ENCODE data around the gene TMEM205. TPM values are rescaled to one million over a fixed set of nuclear protein-coding genes. Genes with fewer than 3 reads are reported as not detected.

The TMEM205 gene
- total and polyA plus RNA-seq, 7 experiments from 2014 or later, result 19.5 to 81.0 (median 33.1) TPM

DNA sequence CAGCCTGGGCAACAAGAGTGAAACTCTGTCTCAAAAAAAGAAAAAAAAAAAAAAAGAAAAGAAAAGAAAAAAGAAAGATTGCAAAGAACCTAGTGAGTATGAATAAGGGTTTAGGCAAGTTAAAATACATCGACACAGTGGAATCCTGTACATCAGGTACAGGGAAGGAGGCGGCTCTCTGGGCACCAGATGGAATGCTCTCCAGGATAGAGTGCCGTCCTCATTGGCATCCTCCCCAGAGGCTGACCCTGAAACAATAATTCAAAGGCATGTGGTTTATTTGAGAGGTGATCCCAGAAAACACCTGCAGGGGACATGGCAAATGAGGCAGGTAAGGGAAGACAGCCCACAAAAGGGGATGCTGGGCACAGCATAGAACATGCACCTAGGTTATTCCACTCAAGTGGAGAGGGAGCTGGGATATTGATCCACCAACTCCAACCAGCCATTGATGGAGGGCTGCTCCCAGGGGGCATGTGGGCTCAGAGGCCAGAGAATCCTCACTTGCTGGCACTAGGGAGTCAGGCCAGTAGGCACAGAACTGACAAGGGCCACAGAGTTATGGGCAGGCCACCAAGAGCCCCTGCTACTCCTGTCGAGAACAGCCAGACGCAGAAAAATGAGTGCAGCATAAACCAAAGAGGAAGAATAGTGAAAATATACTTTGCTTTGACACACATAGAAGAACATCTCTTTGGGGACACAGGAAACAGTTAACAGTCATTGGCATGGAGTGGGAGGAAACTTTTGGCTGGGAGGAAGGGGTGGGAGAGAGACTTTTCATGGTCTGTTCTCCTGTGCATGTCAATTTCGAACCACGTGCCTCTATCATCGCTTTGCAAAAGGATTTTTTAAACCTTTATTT lies 45.9 kb downstream of the TMEM205 start:
- ChIA-PET CTCF (no interaction called here), POLR2A (interaction anchor here (0.6 kb wide), 1 partner anchor 36 kb away, joined by 3 read pairs; no protein-coding TSS in a partner anchor)
- H3K36me3 ChIP-seq (ENCODE audit: control insufficient read depth in 2 of 3, insufficient read depth in 3 of 3, low read length in 3 of 3), result no peaks in the 10 kb centered on the region
- Mint-ChIP-seq H3K27me3 (peaks cover 0 to 39% (median 9%) of the 10 kb centered on the region in 5 donors), H3K4me3 (no peak overlapping the region), H3K27ac (no peak overlapping the region), H3K9me3 (no peaks in the 10 kb centered on the region), H3K4me1 (no peaks in the 10 kb centered on the region), H3K36me3 (no peaks in the 10 kb centered on the region)
- H3K9me3 ChIP-seq (ENCODE audit: control insufficient read depth in 2 of 3, low read length in 3 of 3), result no peaks in the 10 kb centered on the region
- no peak overlapping the region for H3K27ac ChIP-seq (ENCODE audit: low read depth, low read length)
- ATAC-seq (no peak), DNase-seq (no peak)
- intact Hi-C loops (cut with micrococcal nuclease), result no loop called here
- H3K4me1 ChIP-seq (ENCODE audit: control insufficient read depth in 2 of 2, insufficient read depth in 2 of 2, low read length in 2 of 2), result no peaks in the 10 kb centered on the region
- no peaks in the 10 kb centered on the region for H3K27me3 ChIP-seq (ENCODE audit: control insufficient read depth in 2 of 2, insufficient read depth in 2 of 2, low read length in 2 of 2)
- H3K4me3 ChIP-seq (ENCODE audit: low read length), result no peak overlapping the region

DNA sequence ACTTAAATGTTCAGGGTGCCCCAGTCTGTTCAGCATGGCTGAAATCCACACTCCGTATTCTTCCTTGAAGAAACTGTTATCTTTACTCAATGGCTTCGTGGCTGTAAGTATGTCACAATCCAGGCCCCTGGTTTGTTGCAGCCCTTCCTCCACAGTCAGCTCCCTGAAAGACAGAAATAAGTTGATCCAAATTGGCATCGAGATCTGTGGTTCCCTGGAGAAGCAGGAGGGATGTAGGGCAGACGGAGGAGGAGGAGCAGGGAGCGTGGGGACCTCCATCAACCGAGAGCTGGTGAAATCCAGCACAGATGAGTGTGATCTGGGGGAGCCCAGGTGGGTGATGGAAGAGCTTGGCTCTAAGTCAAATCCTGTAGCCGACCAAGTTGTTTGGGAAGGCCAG lies 49.8 kb downstream of the TMEM205 start:
- H3K36me3 Mint-ChIP-seq, result no peaks in the 10 kb centered on the region
- H3K27ac Mint-ChIP-seq, result no peak overlapping the region
- CTCF ChIA-PET, result interaction anchor here (0.6 kb wide), 1 partner anchor 154 kb away, joined by 5 read pairs; no protein-coding TSS in a partner anchor
- no peak overlapping the region for H3K4me3 Mint-ChIP-seq
- H3K9me3 Mint-ChIP-seq, result no peaks in the 10 kb centered on the region
- POLR2A ChIA-PET, result no interaction called here
- Histone ChIP-seq H3K27ac (ENCODE audit: low read depth, low read length) (no peak overlapping the region), H3K4me1 (ENCODE audit: control insufficient read depth in 2 of 2, insufficient read depth in 2 of 2, low read length in 2 of 2) (peaks cover 0 to 4% of the 10 kb centered on the region in 2 donors), H3K27me3 (ENCODE audit: control insufficient read depth in 2 of 2, insufficient read depth in 2 of 2, low read length in 2 of 2) (no peaks in the 10 kb centered on the region), H3K4me3 (ENCODE audit: low read length) (no peak overlapping the region), H3K36me3 (ENCODE audit: control insufficient read depth in 2 of 3, insufficient read depth in 3 of 3, low read length in 3 of 3) (no peaks in the 10 kb centered on the region), H3K9me3 (ENCODE audit: control insufficient read depth in 2 of 3, low read length in 3 of 3) (no peaks in the 10 kb centered on the region)
- intact Hi-C loops (cut with micrococcal nuclease), result no loop called here
- H3K4me1 Mint-ChIP-seq, result peaks cover 8 to 11% (median 9%) of the 10 kb centered on the region in 7 donors
- H3K27me3 Mint-ChIP-seq, result peaks cover 0 to 57% (median 13%) of the 10 kb centered on the region in 5 donors
- no peak for ATAC-seq
- no peak for DNase-seq

GRCh38 chr19:11295665-11296245 lies 50.3 kb downstream of the TMEM205 start, which contains the start of gene TSPAN16:
Gene TSPAN16, plus strand, starts transcription at chr19:11296160. Its CDS starts 138 bp downstream, at chr19:11296298.
- ChIA-PET POLR2A (no interaction called here), CTCF (interaction anchor here (0.6 kb wide), 1 partner anchor 155 kb away, joined by 5 read pairs; no protein-coding TSS in a partner anchor)
- Mint-ChIP-seq H3K27me3 (peaks cover 0 to 62% (median 16%) of the 10 kb centered on the region in 5 donors), H3K4me1 (peaks cover 8 to 11% (median 9%) of the 10 kb centered on the region in 7 donors), H3K36me3 (no peaks in the 10 kb centered on the region), H3K4me3 (no peak within 1 kb of the TSS), H3K27ac (no peak within 1 kb of the TSS), H3K9me3 (no peaks in the 10 kb centered on the region)
- H3K4me1 ChIP-seq (ENCODE audit: control insufficient read depth in 2 of 2, insufficient read depth in 2 of 2, low read length in 2 of 2), result peaks cover 0 to 4% of the 10 kb centered on the region in 2 donors
- H3K36me3 ChIP-seq (ENCODE audit: control insufficient read depth in 2 of 3, insufficient read depth in 3 of 3, low read length in 3 of 3), result no peaks in the 10 kb centered on the region
- no peak for ATAC-seq
- no peaks in the 10 kb centered on the region for H3K9me3 ChIP-seq (ENCODE audit: control insufficient read depth in 2 of 3, low read length in 3 of 3)
- no peaks in the 10 kb centered on the region for H3K27me3 ChIP-seq (ENCODE audit: control insufficient read depth in 2 of 2, insufficient read depth in 2 of 2, low read length in 2 of 2)
- intact Hi-C loops (cut with micrococcal nuclease), result no loop called here
- no peak within 1 kb of the TSS for H3K4me3 ChIP-seq (ENCODE audit: low read length)
- DNase-seq, result no peak
- H3K27ac ChIP-seq (ENCODE audit: low read depth, low read length), result no peak within 1 kb of the TSS

DNA sequence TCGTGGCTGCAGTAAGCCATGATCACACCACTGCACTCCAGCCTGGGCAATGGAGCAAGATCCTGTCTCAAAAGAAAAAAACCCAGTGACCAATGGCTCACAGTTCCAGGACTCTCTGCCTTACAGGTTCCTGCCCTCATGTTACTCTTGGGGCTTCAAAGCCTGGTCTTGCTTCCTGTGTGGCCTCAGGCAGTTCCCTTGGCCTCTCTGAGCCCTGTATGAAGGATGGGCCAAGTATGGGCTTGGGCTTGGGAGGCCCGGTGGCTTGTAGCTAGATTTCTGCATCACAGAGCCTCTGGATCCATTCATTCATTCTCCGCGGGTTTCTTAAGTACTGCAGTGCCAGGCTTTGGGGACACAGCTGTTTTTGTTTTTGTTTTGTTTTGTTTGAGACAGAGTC lies 50.9 kb downstream of the TMEM205 start:
- ChIA-PET POLR2A (no interaction called here), CTCF (no interaction called here)
- Histone ChIP-seq H3K27me3 (ENCODE audit: control insufficient read depth in 2 of 2, insufficient read depth in 2 of 2, low read length in 2 of 2) (no peaks in the 10 kb centered on the region), H3K9me3 (ENCODE audit: control insufficient read depth in 2 of 3, low read length in 3 of 3) (no peaks in the 10 kb centered on the region), H3K36me3 (ENCODE audit: control insufficient read depth in 2 of 3, insufficient read depth in 3 of 3, low read length in 3 of 3) (no peaks in the 10 kb centered on the region), H3K4me1 (ENCODE audit: control insufficient read depth in 2 of 2, insufficient read depth in 2 of 2, low read length in 2 of 2) (peaks cover 0 to 4% of the 10 kb centered on the region in 2 donors), H3K4me3 (ENCODE audit: low read length) (no peak overlapping the region), H3K27ac (ENCODE audit: low read depth, low read length) (no peak overlapping the region)
- Mint-ChIP-seq H3K36me3 (no peaks in the 10 kb centered on the region), H3K27me3 (peaks cover 0 to 62% (median 13%) of the 10 kb centered on the region in 5 donors), H3K9me3 (no peaks in the 10 kb centered on the region), H3K4me3 (no peak overlapping the region), H3K4me1 (peaks cover 8 to 11% (median 9%) of the 10 kb centered on the region in 7 donors), H3K27ac (no peak overlapping the region)
- intact Hi-C loops (cut with micrococcal nuclease), result no loop called here
- no peak for ATAC-seq
- DNase-seq, result no peak

- DNase-seq, result peak; percentile 55 to 88 (median 75)
- Mint-ChIP-seq H3K27ac (peak overlapping the region in 2 of 9 donors; percentile 31 to 80), H3K27me3 (peaks cover 5 to 69% (median 15%) of the 10 kb centered on the region in 5 donors), H3K9me3 (no peaks in the 10 kb centered on the region), H3K4me3 (peak overlapping the region in 7 of 10 donors; percentile 13 to 69 (median 60)), H3K36me3 (no peaks in the 10 kb centered on the region), H3K4me1 (peaks cover 8 to 11% (median 9%) of the 10 kb centered on the region in 7 donors)
- intact Hi-C loops (cut with micrococcal nuclease), result loop anchor here (1.0 to 5.0 kb wide), 3 partner anchors 87 to 189 kb away; partner anchors contain the start of gene ELAVL3 (in 1 of the 2)
- H3K4me1 ChIP-seq (ENCODE audit: control insufficient read depth in 2 of 2, insufficient read depth in 2 of 2, low read length in 2 of 2), result peaks cover 0 to 4% of the 10 kb centered on the region in 2 donors
- ChIA-PET POLR2A (interaction anchor here (0.6 kb wide), 1 partner anchor 1965 kb away, joined by 3 read pairs; no protein-coding TSS in a partner anchor), CTCF (interaction anchor here (0.9 to 1.0 kb wide), 2 partner anchors 189 to 192 kb away, joined by 3 to 5 read pairs; no protein-coding TSS in a partner anchor)
- no peaks in the 10 kb centered on the region for H3K27me3 ChIP-seq (ENCODE audit: control insufficient read depth in 2 of 2, insufficient read depth in 2 of 2, low read length in 2 of 2)
- peak; percentile 98 for ATAC-seq
- H3K27ac ChIP-seq (ENCODE audit: low read depth, low read length), result no peak overlapping the region
- no peaks in the 10 kb centered on the region for H3K9me3 ChIP-seq (ENCODE audit: control insufficient read depth in 2 of 3, low read length in 3 of 3)
- no peaks in the 10 kb centered on the region for H3K36me3 ChIP-seq (ENCODE audit: control insufficient read depth in 2 of 3, insufficient read depth in 3 of 3, low read length in 3 of 3)
- no peak overlapping the region for H3K4me3 ChIP-seq (ENCODE audit: low read length)
These were observed 52.4 kb downstream of the TMEM205 start for GRCh38 chr19:11293433-11294389.

Measured in naive thymus-derived CD4-positive, alpha-beta T cell (primary cell).